Activated CD4-positive, alpha-beta T cell treated with anti-CD3 and anti-CD28 coated beads, Interleukin-2, amount 50 U/mL, for 24 hours (primary cell): ENCODE measurements around the gene ACBD4.

Experiments used
- DNase-seq, 2 donors: peaks; one replicate each; pipeline ENCODE4 v3.0.0-alpha.2; 2020; ENCODE audit warnings: low read depth in 1 of 2, low spot score in 1 of 2

Gene ACBD4

DNA sequence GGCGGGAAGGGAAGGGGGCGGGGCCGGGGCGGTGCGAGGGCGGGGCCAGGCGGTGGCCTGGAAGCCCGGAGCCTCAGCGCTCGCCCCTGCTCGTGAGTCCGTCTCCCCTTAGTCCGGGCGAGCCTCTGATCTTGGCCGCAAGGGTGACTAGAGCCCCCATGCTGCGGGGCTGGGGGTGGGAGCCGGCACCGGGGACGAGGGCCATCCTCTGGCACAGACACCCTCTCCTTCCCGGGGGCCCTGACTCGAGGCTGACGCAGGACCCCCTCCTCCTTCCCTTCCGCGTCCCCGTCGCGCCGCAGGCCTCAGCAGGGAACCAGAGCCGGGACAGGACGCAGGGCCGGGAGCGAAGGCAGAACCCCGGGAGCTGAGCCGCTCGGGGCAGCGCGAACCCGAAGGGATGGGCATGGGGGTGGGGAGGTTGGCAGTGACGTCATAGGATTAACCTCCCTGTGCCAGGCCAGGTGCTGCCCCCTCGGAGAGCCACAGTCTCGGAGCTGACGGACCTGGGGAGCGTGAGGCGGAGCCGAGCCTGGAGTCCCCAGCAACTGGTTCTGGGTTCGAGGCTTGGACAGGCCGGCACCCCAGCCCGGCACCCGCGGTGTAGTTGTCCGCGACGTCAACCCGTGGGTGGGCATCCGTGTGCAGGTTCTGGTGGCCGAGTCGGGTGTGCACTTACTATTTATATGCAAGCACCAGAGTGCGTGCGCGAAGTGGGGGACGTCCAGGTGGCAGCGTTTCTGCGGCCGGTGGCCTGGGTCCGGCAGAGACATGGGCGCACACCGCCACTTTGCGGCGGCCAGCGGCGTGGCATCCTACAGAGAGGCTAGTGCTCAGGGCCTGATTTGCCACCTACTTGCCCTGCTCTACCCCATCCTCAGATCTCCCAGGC lies 2.7 kb upstream of the ACBD4 start:
- peak in 1 of 2 donors; percentile 51 for DNase-seq

DNA sequence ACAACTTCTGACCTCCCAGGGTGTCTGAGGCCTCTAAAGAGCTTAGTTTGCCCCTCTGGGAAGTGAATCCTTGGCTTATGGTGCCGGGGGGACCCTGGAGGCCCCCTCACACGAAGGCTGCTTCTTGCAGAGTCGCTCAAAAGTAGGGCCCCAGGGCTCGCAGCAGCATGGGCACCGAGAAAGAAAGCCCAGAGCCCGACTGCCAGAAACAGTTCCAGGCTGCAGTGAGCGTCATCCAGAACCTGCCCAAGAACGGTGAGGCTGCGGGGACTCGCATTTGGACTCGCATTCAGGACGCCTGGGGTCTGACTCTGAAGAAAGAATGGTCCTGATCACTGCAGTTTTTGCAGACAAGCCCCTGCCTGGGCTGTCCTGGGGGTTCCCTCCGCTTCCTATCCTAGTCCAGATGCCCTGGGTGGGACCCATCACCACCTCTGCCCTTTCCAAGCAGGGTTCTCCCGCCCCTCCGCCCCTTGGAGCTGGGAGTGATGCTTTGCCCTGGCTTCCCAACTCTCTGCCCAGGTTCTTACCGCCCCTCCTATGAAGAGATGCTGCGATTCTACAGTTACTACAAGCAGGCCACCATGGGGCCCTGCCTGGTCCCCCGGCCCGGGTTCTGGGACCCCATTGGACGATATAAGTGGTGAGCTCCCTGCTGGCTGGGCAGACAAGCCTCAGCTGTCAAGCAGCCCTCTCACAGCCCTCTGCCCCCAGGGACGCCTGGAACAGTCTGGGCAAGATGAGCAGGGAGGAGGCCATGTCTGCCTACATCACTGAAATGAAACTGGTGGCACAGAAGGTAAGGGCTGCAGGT lies 698 bp downstream of the ACBD4 start:
- no peak for DNase-seq

- DNase-seq: no peak
Measured at GRCh38 chr17:45136846-45137560, 1.5 kb downstream of the ACBD4 start.

GRCh38 chr17:45137561-45138305 lies 2.2 kb downstream of the ACBD4 start:
- no peak for DNase-seq

DNA sequence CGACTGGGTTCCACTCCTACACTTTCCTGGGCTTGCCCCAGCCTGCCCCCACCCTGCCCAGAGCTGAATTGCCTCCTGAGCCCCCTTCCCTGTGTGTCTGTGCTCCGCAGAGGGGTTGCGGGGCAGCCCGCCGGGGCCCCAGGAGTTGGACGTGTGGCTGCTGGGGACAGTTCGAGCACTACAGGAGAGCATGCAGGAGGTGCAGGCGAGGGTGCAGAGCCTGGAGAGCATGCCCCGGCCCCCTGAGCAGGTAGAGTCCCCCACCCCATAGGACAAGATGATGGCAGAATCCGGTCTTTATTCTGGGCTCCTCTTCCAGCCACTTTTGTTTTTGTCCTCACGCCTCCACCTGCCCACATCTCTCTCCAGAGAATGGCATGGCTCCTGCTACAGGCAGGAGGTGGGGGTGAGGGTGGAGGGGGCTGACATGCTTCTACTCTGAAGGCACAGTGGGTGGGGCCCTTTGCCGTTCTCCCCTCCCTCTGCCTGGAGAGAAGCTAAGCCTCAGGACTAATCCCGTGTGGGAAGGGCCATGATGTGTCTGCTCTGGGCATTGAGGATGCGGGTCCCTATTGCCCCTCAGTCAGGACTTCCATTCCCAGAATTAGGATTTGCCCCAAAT lies 3.5 kb downstream of the ACBD4 start:
- DNase-seq: no peak

GRCh38 chr17:45139533-45139920 lies 4.0 kb downstream of the ACBD4 start:
- no peak for DNase-seq

DNA sequence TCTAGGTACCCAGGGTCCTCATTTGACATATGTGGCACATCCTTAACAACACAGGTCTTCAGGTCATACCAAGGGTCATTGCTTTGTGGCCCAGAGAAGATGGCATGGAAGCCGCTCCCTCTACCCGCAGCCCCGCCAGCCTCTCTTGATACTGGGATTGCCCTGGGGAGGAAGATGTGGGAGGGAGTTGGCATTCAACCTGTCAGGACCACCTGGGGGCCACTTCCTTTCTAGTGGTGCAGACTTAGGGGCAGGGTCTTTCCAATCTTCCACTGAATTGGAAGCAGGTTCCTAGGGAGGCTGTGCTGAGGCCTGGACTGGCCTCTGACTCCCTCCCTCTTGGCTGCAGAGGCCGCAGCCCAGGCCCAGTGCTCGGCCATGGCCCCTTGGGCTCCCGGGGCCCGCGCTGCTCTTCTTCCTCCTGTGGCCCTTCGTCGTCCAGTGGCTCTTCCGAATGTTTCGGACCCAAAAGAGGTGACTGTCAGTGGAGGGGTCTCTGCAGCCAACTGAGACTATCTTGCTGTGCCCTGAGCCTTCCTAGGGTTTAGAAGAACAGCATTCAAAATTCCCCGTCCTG lies 7.7 kb downstream of the ACBD4 start:
- DNase-seq: no peak

GRCh38 chr17:45143767-45144198 lies 8.3 kb downstream of the ACBD4 start:
- DNase-seq: no peak

- no peak for DNase-seq
Measured at GRCh38 chr17:45144199-45145034, 8.9 kb downstream of the ACBD4 start.

GRCh38 chr17:45145035-45145389 lies 9.5 kb downstream of the ACBD4 start:
- no peak for DNase-seq

DNA sequence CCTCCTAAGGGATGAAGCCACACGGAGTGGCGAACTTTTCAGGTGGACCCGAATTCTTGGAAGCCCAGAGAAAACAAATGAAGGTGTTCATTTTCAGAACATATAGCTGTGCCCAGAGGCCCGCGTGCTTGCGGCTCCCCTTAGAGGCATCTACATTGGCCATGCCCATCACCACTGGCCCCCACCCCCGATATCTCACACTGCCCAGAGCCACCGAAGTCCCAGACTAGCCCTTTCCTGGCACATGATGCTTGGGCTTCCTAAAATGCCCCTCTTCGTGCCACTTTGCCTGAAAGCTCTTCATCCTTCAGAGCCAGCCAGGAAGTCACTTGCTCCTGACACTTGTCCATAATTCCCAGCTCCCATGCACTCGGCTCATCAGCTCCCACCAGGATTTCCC lies 10.7 kb downstream of the ACBD4 start:
- no peak for DNase-seq

- DNase-seq: no peak
Measured at GRCh38 chr17:45146592-45146889, 11.1 kb downstream of the ACBD4 start.

DNA sequence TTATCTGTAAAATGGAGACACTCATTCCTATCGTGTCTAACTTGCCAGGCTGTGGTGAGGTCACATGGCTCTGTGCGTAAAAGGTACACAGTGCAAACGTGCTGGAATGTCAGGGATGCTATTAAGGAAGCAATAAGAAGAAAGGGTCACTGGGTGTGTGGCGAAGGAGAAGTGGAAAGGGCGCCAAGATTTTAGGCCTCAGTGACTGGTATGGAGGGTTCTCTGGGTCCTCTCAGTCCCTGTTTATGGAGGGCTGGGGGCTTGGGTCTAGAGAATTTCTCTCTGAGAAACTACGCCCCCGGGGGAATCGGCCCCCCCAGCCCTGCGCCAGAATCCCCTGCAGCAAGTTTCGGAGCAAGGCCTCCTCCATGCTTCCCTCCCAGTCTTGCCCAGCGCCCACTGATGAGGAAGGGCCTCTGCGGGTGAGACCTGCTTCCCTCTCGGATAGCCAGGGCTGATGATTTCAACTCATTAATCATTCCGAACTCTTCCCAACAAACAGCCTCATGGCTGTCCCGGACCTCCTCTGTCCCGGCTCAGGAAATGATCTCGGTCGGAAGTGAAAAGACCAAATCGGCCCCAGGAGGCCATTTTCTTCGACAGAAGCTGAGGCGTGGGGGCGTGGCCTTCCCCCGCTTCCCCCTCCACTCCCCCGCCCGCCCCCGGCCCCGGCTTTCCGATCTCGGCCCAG lies 11.5 kb downstream of the ACBD4 start:
- no peak for DNase-seq

DNA sequence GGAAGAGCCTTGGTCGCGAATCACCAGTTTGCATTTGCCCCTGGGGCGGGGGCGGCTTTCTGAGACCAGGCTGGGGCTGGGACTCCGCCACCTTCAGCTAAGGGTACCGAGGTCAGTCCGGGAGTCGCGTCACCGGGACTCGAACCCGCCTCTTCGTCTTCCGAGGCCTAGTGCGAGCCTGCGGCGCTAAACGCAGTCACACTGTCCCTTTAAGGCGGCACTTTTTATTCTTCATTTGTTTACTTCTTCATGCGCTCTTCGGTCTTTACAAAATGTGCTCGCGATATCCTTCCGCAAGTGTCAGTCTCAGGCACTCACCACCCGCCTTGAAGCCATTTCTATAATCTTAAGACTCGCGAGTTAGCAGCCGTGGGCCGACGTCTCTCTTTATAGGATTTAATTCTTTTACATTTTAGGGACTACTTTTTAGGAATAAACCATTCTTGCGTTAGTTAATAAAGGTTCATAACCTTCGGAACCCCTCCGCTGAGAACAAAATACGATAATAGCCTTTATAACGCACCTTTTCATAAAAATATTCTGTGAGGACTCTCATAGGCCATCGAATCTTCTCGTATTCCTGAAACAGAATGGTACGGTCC lies 12.2 kb downstream of the ACBD4 start:
- DNase-seq: peak; percentile 62 to 75

- DNase-seq: peak; percentile 99
Measured at GRCh38 chr17:45148183-45149036, 12.9 kb downstream of the ACBD4 start, which contains the start of gene HEXIM1. HEXIM1 (plus strand) TSS chr17:45148475; CDS start chr17:45149191, 716 bp downstream.

DNA sequence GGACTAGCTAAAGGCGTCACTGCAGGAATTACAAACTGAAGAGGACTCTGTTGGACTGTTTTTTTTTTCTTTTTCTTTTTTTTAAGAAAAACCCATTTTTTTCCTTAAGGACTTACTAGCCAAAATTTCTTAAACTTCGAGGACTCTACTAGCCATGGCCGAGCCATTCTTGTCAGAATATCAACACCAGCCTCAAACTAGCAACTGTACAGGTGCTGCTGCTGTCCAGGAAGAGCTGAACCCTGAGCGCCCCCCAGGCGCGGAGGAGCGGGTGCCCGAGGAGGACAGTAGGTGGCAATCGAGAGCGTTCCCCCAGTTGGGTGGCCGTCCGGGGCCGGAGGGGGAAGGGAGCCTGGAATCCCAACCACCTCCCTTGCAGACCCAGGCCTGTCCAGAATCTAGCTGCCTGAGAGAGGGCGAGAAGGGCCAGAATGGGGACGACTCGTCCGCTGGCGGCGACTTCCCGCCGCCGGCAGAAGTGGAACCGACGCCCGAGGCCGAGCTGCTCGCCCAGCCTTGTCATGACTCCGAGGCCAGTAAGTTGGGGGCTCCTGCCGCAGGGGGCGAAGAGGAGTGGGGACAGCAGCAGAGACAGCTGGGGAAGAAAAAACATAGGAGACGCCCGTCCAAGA lies 13.7 kb downstream of the ACBD4 start:
- DNase-seq: peak; percentile 44 to 66
